IMR-90 (cell line): ENCODE results near the gene USP12.
"Not testable (repeated sequence)": the region's sequence is repeated elsewhere in the genome, so short reads cannot be mapped to it uniquely, and the experiment has no call there.

Source experiments
- CTCF ChIP-seq: conservative IDR thresholded peaks from 2 replicates; pipeline ENCODE4 v1.5.1; 2012; ENCODE audit warnings: mild to moderate bottlenecking, low read depth, low read length, improper control_type of control experiment
- FOS ChIP-seq: fragments of 150-350 bp; IDR thresholded peaks from 2 replicates; pipeline ENCODE4 v1.6.1; 2016; ENCODE audit warnings: low read depth, low read length
- MAFK ChIP-seq: IDR thresholded peaks from 2 replicates; pipeline ENCODE4 v1.6.1; 2012; ENCODE audit warnings: low read depth, low read length, improper control_type of control experiment

GRCh38 chr13:27217791-27218190 lies 46.2 kb upstream of the USP12 start:
- TF ChIP-seq MAFK, CTCF, FOS: not testable (repeated sequence)
